Thoracic aorta (tissue), 2 donors: ENCODE measurements around the gene RAD54L. TPM values are rescaled to one million over a fixed set of nuclear protein-coding genes. Genes with fewer than 3 reads are reported as not detected.

Source experiments
- ATAC-seq: fragments of 150-250 bp; one replicate; pipeline ENCODE4 v1.8.0; 2017; ENCODE audit warnings: low read depth; ENCODE audit not compliant: insufficient number of reproducible peaks, low FRiP score
- DNase-seq: peaks from one replicate; pipeline ENCODE4 v3.0.0-alpha.2; 2020; ENCODE audit warnings: low spot score
- H3K27ac ChIP-seq, 2 donors: fragments of 200-600 bp; sonication (generic); 1 replicate in 1 of 2; 2 replicates in 1 of 2; pipeline ENCODE4 v1.5.1; 2016; ENCODE audit warnings: mild to moderate bottlenecking in 2 of 2, moderate library complexity in 2 of 2
- H3K27me3 ChIP-seq: fragments of 200-600 bp; sonication (generic); replicated peaks from 2 replicates; pipeline ENCODE4 v1.6.0; 2016; ENCODE audit warnings: mild to moderate bottlenecking; ENCODE audit not compliant: insufficient read depth
- H3K36me3 ChIP-seq: fragments of 200-600 bp; sonication (generic); one replicate; pipeline ENCODE4 v1.5.1; 2016
- H3K4me1 ChIP-seq, 2 donors: fragments of 200-600 bp; sonication (generic); 1 replicate in 1 of 2; 2 replicates in 1 of 2; pipeline versions ENCODE4 v1.5.1 to v1.6.0; 2016; ENCODE audit warnings: low read depth in 2 of 2, mild to moderate bottlenecking in 1 of 2; ENCODE audit not compliant: control insufficient read depth in 1 of 2
- H3K4me3 ChIP-seq: fragments of 200-600 bp; sonication (generic); 2 replicates; pipeline ENCODE4 v1.5.1; 2016; ENCODE audit warnings: mild to moderate bottlenecking
- H3K9me3 ChIP-seq: fragments of 200-600 bp; sonication (generic); 2 replicates; pipeline ENCODE4 v1.5.1; 2016
- CTCF ChIP-seq: fragments of 200-600 bp; sonication (generic); IDR thresholded peaks from one replicate; pipeline ENCODE4 v1.5.1; 2019; ENCODE audit warnings: antibody characterized with exemption
- total RNA-seq, 2 donors: library from RNA; depleted of rRNA; stranded (reverse); fragments of >200 nt; gene quantifications; one replicate each; pipeline versions ENCODE4 v1.1.0 to v1.2.3, GENCODE V29; 2016

Gene RAD54L
- total RNA-seq, 2 donors from 2014 or later = 0.68 to 4.1 TPM

- no peak for TF ChIP-seq CTCF
- ATAC-seq (no peak), DNase-seq (no peak)
- Histone ChIP-seq H3K27ac (no peak overlapping the region), H3K27me3 (no peaks in the 10 kb centered on the region), H3K4me3 (peak overlapping the region; percentile 80), H3K9me3 (no peaks in the 10 kb centered on the region), H3K36me3 (no peaks in the 10 kb centered on the region), H3K4me1 (peaks cover 3 to 13% of the 10 kb centered on the region in 2 donors)
Observed at GRCh38 chr1:46248122-46248920, 758 bp downstream of the RAD54L start.

DNA sequence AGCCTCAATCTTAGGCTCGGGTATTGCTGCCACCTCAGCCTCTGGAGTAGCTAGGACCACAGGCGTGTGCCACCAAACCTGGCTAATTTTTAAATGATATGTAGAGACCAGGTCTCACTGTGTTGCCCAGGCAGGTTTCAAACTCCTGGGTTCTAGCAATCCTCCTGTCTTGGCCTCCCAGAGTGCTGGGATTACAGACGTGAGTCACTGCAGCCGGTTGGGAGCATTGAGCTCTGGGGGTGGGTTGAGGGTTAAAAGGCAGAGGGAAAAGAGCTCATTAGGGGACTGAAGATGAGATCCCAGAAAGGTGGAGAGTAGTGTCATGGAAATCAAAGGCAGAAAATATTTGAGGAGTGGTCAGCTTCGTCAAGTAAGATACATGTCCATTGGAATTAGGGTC is 7.1 kb downstream of the RAD54L start:
- Histone ChIP-seq H3K9me3 (no peaks in the 10 kb centered on the region), H3K36me3 (no peaks in the 10 kb centered on the region), H3K4me1 (no peaks in the 10 kb centered on the region), H3K27me3 (no peaks in the 10 kb centered on the region), H3K4me3 (no peak overlapping the region), H3K27ac (no peak overlapping the region)
- ATAC-seq = no peak
- TF ChIP-seq CTCF = no peak
- DNase-seq = no peak

GRCh38 chr1:46256523-46256922 is 9.0 kb downstream of the RAD54L start:
- no peak for DNase-seq
- no peak for TF ChIP-seq CTCF
- no peak for ATAC-seq
- H3K4me3 ChIP-seq = no peak overlapping the region
- H3K36me3 ChIP-seq = no peaks in the 10 kb centered on the region
- H3K27ac ChIP-seq = no peak overlapping the region
- no peaks in the 10 kb centered on the region for H3K4me1 ChIP-seq
- H3K27me3 ChIP-seq = no peaks in the 10 kb centered on the region
- no peaks in the 10 kb centered on the region for H3K9me3 ChIP-seq

- DNase-seq (no peak), ATAC-seq (no peak)
Observed at GRCh38 chr1:46262508-46262907, 14.9 kb downstream of the RAD54L start.

DNA sequence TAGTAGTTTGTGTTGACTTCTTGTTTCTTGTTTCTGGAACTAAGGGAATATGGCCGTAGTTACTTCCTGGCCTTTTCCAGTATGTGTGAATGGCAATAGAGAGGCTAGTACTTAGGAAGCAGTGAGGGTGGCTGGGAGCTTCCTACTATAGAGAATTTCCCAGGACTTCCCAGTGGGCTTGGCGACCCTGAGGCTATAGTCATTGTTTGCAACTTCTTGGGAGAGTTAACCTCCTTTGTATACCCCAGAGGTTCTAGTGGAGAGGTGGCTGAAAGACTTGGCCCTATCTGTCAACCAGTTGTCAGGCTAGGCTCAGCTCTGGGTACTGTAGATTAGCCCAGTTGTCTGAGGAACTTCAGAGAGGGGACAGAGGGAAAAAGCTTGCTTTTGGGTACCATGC is 15.6 kb downstream of the RAD54L start:
- H3K36me3 ChIP-seq = no peaks in the 10 kb centered on the region
- no peak for ATAC-seq
- no peaks in the 10 kb centered on the region for H3K27me3 ChIP-seq
- no peaks in the 10 kb centered on the region for H3K4me1 ChIP-seq
- TF ChIP-seq CTCF = no peak
- H3K27ac ChIP-seq = no peak overlapping the region
- DNase-seq = no peak
- no peaks in the 10 kb centered on the region for H3K9me3 ChIP-seq
- no peak overlapping the region for H3K4me3 ChIP-seq

More at GRCh38 chr1:46262508-46262907, 14.9 kb downstream of the RAD54L start:
- no peaks in the 10 kb centered on the region for H3K4me1 ChIP-seq
- H3K36me3 ChIP-seq = no peaks in the 10 kb centered on the region
- H3K27ac ChIP-seq = no peak overlapping the region
- no peak overlapping the region for H3K4me3 ChIP-seq
- H3K27me3 ChIP-seq = no peaks in the 10 kb centered on the region
- no peak for TF ChIP-seq CTCF
- no peaks in the 10 kb centered on the region for H3K9me3 ChIP-seq
